ENCODE measurements around the gene FCER2. TPM values are rescaled to one million over a fixed set of nuclear protein-coding genes. Genes with fewer than 3 reads are reported as not detected.

Gene FCER2
- polyA plus RNA-seq, 2 of the 4 experiments (the other 2 are of a cell fraction) = not detected

GRCh38 chr19:7646426-7646700 is 55.6 kb downstream of the FCER2 start:
- no peak for FAIRE-seq
- no peak overlapping the region for H3K27ac ChIP-seq
- POLR2A ChIA-PET = no interaction called here

GRCh38 chr19:7645656-7646425 is 56.1 kb downstream of the FCER2 start:
- FAIRE-seq (no peak), ATAC-seq (no peak), DNase-seq (ENCODE audit: low read depth in 1 of 2, low spot score in 1 of 2) (no peak)
- 96% methylated on average over 11 of the region's 20 CpGs for WGBS (ENCODE audit: missing lambda C conversion rate)
- no peaks in the 10 kb centered on the region for H3K9me3 ChIP-seq
- ChIA-PET CTCF (interaction anchor here (1.5 kb wide), 1 partner anchor 35 kb away, joined by 8 read pairs; the partner anchor contains the start of gene TRAPPC5), POLR2A (interaction anchor here (1.3 kb wide), 1 partner anchor 16 kb away, joined by 4 read pairs; the partner anchor contains the start of genes PET100 and XAB2)
- no peak overlapping the region for H3K4me2 ChIP-seq
- TF ChIP-seq CHD4 (IDR thresholded peaks at IDR 0.05; ENCODE audit: borderline replicate concordance) (no peak), HOXB13 (CRISPR knock-in tag; IDR thresholded peaks at IDR 0.05; ENCODE audit: low read depth) (no peak), RNF2 (IDR thresholded peaks at IDR 0.05; ENCODE audit: borderline replicate concordance, low read depth) (no peak), CBX8 (IDR thresholded peaks at IDR 0.05) (no peak), CEBPB (IDR thresholded peaks at IDR 0.05) (no peak), NFE2L2 (conservative IDR thresholded peaks at IDR 0.05; ENCODE audit: low read length) (no peak), ZFP36 (IDR thresholded peaks at IDR 0.05; ENCODE audit: borderline replicate concordance, partially characterized antibody) (no peak), TP53 (CRISPR knock-in tag; IDR thresholded peaks at IDR 0.05) (no peak), EHMT2 (IDR thresholded peaks at IDR 0.05; ENCODE audit: low read depth) (no peak)
- TF ChIP-seq, protein P1, sequence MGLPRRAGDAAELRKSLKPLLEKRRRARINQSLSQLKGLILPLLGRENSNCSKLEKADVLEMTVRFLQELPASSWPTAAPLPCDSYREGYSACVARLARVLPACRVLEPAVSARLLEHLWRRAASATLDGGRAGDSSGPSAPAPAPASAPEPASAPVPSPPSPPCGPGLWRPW (IDR thresholded peaks at IDR 0.05) = no peak
- H3K27ac ChIP-seq = no peak overlapping the region
- H3K4me3 ChIP-seq = no peak overlapping the region
- H3K4me1 ChIP-seq = no peaks in the 10 kb centered on the region

More at GRCh38 chr19:7646426-7646700, 55.6 kb downstream of the FCER2 start:
- TF ChIP-seq ZSCAN20 (CRISPR knock-in tag; IDR thresholded peaks at IDR 0.05) (no peak), TFCP2L1 (CRISPR knock-in tag; IDR thresholded peaks at IDR 0.05) (no peak), JUN (IDR thresholded peaks at IDR 0.05) (no peak), RARB (CRISPR knock-in tag; IDR thresholded peaks at IDR 0.05) (no peak), MAFK (IDR thresholded peaks at IDR 0.05; ENCODE audit: partially characterized antibody) (no peak), ZNF302 (CRISPR knock-in tag; IDR thresholded peaks at IDR 0.05) (no peak)
- no peak overlapping the region for H3K4me3 ChIP-seq
- WGBS (ENCODE audit: missing lambda C conversion rate) = 100% methylated on average over 2 of the region's 8 CpGs
- DNase-seq (ENCODE audit: low read depth in 1 of 2, low spot score in 1 of 2) = no peak
- H3K4me2 ChIP-seq = no peak overlapping the region
- H3K4me1 ChIP-seq = no peaks in the 10 kb centered on the region
- ATAC-seq = no peak
- CTCF ChIA-PET = no interaction called here
- H3K9me3 ChIP-seq = no peaks in the 10 kb centered on the region

- peak; percentile 12 to 22; a peak in 1 of 6 replicates for ATAC-seq
- POLR2A ChIA-PET = interaction anchor here (0.6 to 1.3 kb wide), 2 partner anchors 16 to 59 kb away, joined by 4 to 6 read pairs; partner anchors contain the start of genes PET100 and XAB2
- TF ChIP-seq, protein P1 (IDR thresholded peaks at IDR 0.05) = no peak
- no peak for TF ChIP-seq ZFP36 (IDR thresholded peaks at IDR 0.05; ENCODE audit: borderline replicate concordance, partially characterized antibody)
- no peak for TF ChIP-seq HOXB5 (CRISPR knock-in tag; IDR thresholded peaks at IDR 0.05)
- no peak for TF ChIP-seq KDM1A (IDR thresholded peaks at IDR 0.05; ENCODE audit: low read depth)
- TF ChIP-seq RCOR1 (IDR thresholded peaks at IDR 0.05; ENCODE audit: low read depth, low read length) = no peak
- DNase-seq (ENCODE audit: low read depth in 1 of 2, low spot score in 1 of 2) = no peak
- no peak overlapping the region for H3K4me3 ChIP-seq
- H3K4me2 ChIP-seq = no peak overlapping the region
- no peak for FAIRE-seq
- H3K4me1 ChIP-seq = no peaks in the 10 kb centered on the region
- 89% methylated on average over 12 of the region's 14 CpGs for WGBS (ENCODE audit: missing lambda C conversion rate)
- no peak overlapping the region for H3K27ac ChIP-seq
- CTCF ChIA-PET = interaction anchor here (1.3 to 1.5 kb wide), 2 partner anchors 36 to 77 kb away, joined by 4 to 8 read pairs; partner anchors contain the start of gene TRAPPC5
- no peaks in the 10 kb centered on the region for H3K9me3 ChIP-seq
These were observed 56.8 kb downstream of the FCER2 start for GRCh38 chr19:7645163-7645562.

- FAIRE-seq (no peak), DNase-seq (ENCODE audit: low read depth in 1 of 2, low spot score in 1 of 2) (no peak), ATAC-seq (no peak)
- POLR2A ChIA-PET = interaction anchor here (0.6 to 1.3 kb wide), 2 partner anchors 15 to 58 kb away, joined by 4 to 6 read pairs; partner anchors contain the start of genes PET100 and XAB2
- CTCF ChIA-PET = interaction anchor here (1.3 to 1.5 kb wide), 2 partner anchors 36 to 76 kb away, joined by 4 to 8 read pairs; partner anchors contain the start of gene TRAPPC5
- Histone ChIP-seq H3K4me2 (no peak overlapping the region), H3K4me1 (no peaks in the 10 kb centered on the region), H3K4me3 (no peak overlapping the region), H3K9me3 (no peaks in the 10 kb centered on the region), H3K27ac (no peak overlapping the region)
- WGBS (ENCODE audit: missing lambda C conversion rate) = 96% methylated on average over 18 of the region's 20 CpGs
- no peak for TF ChIP-seq MYC (IDR thresholded peaks at IDR 0.05; ENCODE audit: borderline replicate concordance, low read length)
- TF ChIP-seq RNF2 (IDR thresholded peaks at IDR 0.05; ENCODE audit: borderline replicate concordance, low read depth) = no peak
- no peak for TF ChIP-seq ZC3H11A (IDR thresholded peaks at IDR 0.05)
- TF ChIP-seq RCOR1 (IDR thresholded peaks at IDR 0.05; ENCODE audit: low read depth, low read length) = no peak
- no peak for TF ChIP-seq EHMT2 (IDR thresholded peaks at IDR 0.05; ENCODE audit: low read depth)
- no peak for TF ChIP-seq FOSL2 (IDR thresholded peaks at IDR 0.05)
- no peak for TF ChIP-seq FOSL2 (CRISPR knock-in tag; IDR thresholded peaks at IDR 0.05)
- no peak for TF ChIP-seq ATOH8 (CRISPR knock-in tag; IDR thresholded peaks at IDR 0.05; ENCODE audit: low read depth)
- no peak for TF ChIP-seq CHD4 (IDR thresholded peaks at IDR 0.05; ENCODE audit: borderline replicate concordance)
- no peak for TF ChIP-seq POLR2AphosphoS2 (conservative IDR thresholded peaks at IDR 0.05; ENCODE audit: low read length)
- no peak for TF ChIP-seq BHLHE40 (IDR thresholded peaks at IDR 0.05; ENCODE audit: low read depth, low read length)
- no peak for TF ChIP-seq FOXS1 (CRISPR knock-in tag; IDR thresholded peaks at IDR 0.05)
- no peak for TF ChIP-seq USF2 (IDR thresholded peaks at IDR 0.05)
- no peak for TF ChIP-seq MAFK (IDR thresholded peaks at IDR 0.05; ENCODE audit: partially characterized antibody)
- TF ChIP-seq, protein P1 (IDR thresholded peaks at IDR 0.05) = no peak
- no peak for TF ChIP-seq NR3C1 (IDR thresholded peaks at IDR 0.05)
These were observed 57.4 kb downstream of the FCER2 start for GRCh38 chr19:7644550-7644877.
